ENCODE measurements around the gene BCAS3.

DNA sequence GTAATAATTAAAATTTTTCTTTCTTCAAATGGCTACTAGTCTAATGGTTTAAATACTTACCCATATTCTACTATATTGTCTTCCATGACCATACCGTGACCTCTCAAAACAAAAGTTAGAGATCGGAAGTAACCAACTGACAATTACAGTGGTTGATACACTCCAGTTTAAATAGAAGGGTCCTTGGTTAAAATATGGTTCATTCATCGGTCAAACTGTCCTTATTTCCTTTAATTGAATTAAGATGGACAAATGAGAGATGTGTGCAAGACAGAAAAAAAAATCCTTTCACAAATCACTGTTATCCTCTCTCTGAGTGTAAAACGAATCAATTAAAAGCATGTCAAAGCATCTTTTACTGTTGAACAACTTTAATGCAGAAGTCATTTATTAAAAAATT is 507.7 kb downstream of the BCAS3 start:
- TF ChIP-seq POLR2A (IDR thresholded peaks at IDR 0.05; ENCODE audit: low read depth, low read length) (no peak), POLR2AphosphoS5 (IDR thresholded peaks at IDR 0.05; ENCODE audit: low read depth, low read length) (no peak), TAF1 (IDR thresholded peaks at IDR 0.05; ENCODE audit: low read depth, low read length) (no peak)
